Activated T-cell treated with anti-CD3 and anti-CD28 coated beads, Interleukin-2, amount 50 U/mL, for 72 hours (primary cell): ENCODE measurements around the gene COG5. TPM values are rescaled to one million over a fixed set of nuclear protein-coding genes. Genes with fewer than 3 reads are reported as not detected.
A peak's percentile ranks its signal among the peaks of the same experiment; 100 is the strongest.

Experiments
- ATAC-seq, 2 donors: fragments of 150-1000 bp; cut with Tn5 transposase; replicated peaks in 1 of 2; 2 replicates each; pipeline ENCODE4 v1.10.0; 2021; ENCODE audit warnings: moderate library complexity in 2 of 2, mild to moderate bottlenecking in 1 of 2
- DNase-seq, 2 donors: peaks; one replicate each; pipeline ENCODE4 v3.0.0; 2021 to 2022; ENCODE audit warnings: mixed read lengths in 1 of 2
- H3K27ac Mint-ChIP-seq: one replicate; pipeline ENCODE4 v1.8.0; 2022; ENCODE audit warnings: mild to moderate bottlenecking, moderate library complexity, mixed read lengths
- H3K27me3 Mint-ChIP-seq: one replicate; pipeline ENCODE4 v1.8.0; 2022; ENCODE audit warnings: low read depth, mixed read lengths
- H3K36me3 Mint-ChIP-seq, 2 donors: one replicate each; pipeline ENCODE4 v1.8.0; 2022; ENCODE audit warnings: mixed read lengths in 2 of 2, mild to moderate bottlenecking in 1 of 2; ENCODE audit not compliant: insufficient read depth in 2 of 2
- H3K4me1 Mint-ChIP-seq: one replicate; pipeline ENCODE4 v1.8.0; 2022; ENCODE audit warnings: low read depth, mixed read lengths
- H3K4me3 Mint-ChIP-seq, 2 donors: one replicate each; pipeline ENCODE4 v1.8.0; 2022; ENCODE audit warnings: mild to moderate bottlenecking in 2 of 2, mixed read lengths in 2 of 2, moderate library complexity in 2 of 2
- H3K9me3 Mint-ChIP-seq, 2 donors: one replicate each; pipeline ENCODE4 v1.8.0; 2022; ENCODE audit warnings: mixed read lengths in 2 of 2
- total RNA-seq, 2 donors: library from RNA; stranded (reverse); gene quantifications; one replicate each; pipeline ENCODE4 v1.2.3, GENCODE V29; 2022

Gene COG5
- total RNA-seq, 2 donors from 2014 or later: 30.4 to 55.5 TPM

DNA sequence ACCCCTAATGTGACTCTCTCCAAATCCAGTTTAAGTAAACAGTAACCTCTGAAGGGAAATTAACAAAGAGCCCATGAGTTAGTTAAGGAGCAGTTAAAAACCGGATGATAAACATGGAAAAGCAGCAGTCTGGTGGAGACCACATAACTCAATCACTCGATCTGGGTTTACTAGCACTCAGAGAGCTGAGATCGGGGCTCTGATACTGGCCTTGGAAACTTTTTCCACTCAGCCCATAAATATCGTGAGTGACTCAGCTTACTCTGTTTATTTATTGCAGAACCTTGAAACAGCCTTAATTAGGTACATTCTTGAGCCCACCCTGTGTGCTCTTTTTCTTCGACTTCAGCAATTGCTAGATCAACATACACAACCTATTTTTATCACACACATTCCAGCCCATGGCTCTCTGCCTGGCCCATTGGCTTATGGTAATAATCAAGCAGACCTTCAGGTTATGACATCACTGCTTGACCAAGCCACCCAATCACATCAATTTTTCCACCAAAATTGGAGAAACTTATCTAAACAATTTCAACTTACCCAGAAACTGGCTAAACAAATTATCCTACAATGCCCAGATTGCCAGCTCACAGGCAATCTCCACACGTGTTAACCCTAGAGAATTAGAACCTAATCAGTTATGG, 176.0 kb downstream of the COG5 start:
- Mint-ChIP-seq H3K9me3 (no peaks in the 10 kb centered on the region), H3K4me3 (no peak overlapping the region), H3K36me3 (no peaks in the 10 kb centered on the region), H3K4me1 (no peaks in the 10 kb centered on the region), H3K27ac (no peak overlapping the region), H3K27me3 (no peaks in the 10 kb centered on the region)
- no peak for ATAC-seq
- no peak for DNase-seq

DNA sequence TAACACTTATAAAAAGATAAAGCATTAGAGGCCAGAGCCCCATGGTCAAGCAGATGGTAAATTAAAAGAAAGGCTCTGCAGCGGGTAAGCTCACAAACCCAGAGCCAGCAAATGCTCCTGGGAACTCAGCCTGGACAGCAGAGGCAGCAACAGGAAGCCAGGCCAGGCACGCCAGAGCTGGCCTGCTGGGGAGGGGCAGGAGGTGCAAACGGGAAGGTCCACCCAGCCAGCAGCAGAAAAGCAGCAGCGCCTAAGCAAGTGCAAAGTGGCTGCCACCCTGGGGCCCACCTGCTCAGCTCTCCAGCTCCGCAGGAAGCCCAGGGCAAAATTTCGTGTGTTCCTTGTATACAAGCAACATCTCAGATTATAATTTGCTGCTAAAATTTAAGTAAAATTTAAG, 176.6 kb downstream of the COG5 start:
- Mint-ChIP-seq H3K27ac (no peak overlapping the region), H3K9me3 (no peaks in the 10 kb centered on the region), H3K4me3 (no peak overlapping the region), H3K36me3 (no peaks in the 10 kb centered on the region), H3K27me3 (no peaks in the 10 kb centered on the region), H3K4me1 (no peaks in the 10 kb centered on the region)
- ATAC-seq (no peak), DNase-seq (no peak)

DNA sequence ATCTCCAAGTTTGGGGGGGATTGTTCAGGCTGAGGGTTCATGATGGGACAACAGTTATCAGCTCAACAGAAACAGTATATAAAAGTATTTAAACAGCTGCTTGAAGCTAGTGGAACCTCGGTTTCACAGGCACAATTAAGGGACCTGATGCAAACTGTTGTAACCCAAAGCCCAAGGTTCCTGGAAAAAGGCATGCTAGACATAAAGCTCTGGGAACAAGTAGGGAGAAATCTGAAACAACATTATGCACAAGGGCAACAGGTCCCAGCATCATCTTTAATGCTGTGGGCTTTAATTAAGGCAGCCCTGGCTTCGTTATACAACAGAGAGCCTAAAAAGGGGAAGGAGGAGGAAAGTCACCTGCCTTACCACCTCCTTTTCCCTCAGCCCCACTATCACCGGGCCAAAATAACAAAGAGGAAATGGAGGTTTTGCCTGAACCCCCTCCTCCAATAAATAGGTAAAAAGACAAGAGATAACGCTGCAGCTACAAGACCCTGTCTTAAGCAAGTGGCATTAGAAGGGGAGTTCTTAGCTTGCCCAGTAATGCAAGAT, 177.1 kb downstream of the COG5 start:
- Mint-ChIP-seq H3K36me3 (no peaks in the 10 kb centered on the region), H3K4me3 (no peak overlapping the region), H3K9me3 (no peaks in the 10 kb centered on the region), H3K27me3 (no peaks in the 10 kb centered on the region), H3K27ac (no peak overlapping the region), H3K4me1 (no peaks in the 10 kb centered on the region)
- no peak for ATAC-seq
- DNase-seq: no peak

- H3K27ac Mint-ChIP-seq: no peak overlapping the region
- no peaks in the 10 kb centered on the region for H3K36me3 Mint-ChIP-seq
- no peak overlapping the region for H3K4me3 Mint-ChIP-seq
- no peaks in the 10 kb centered on the region for H3K27me3 Mint-ChIP-seq
- no peak for DNase-seq
- ATAC-seq: no peak
- H3K9me3 Mint-ChIP-seq: no peaks in the 10 kb centered on the region
- no peaks in the 10 kb centered on the region for H3K4me1 Mint-ChIP-seq
Measured at GRCh38 chr7:107384025-107384424, 179.7 kb downstream of the COG5 start.

GRCh38 chr7:107383203-107383602, 180.5 kb downstream of the COG5 start:
- H3K27me3 Mint-ChIP-seq: no peaks in the 10 kb centered on the region
- no peaks in the 10 kb centered on the region for H3K4me1 Mint-ChIP-seq
- H3K9me3 Mint-ChIP-seq: no peaks in the 10 kb centered on the region
- no peak overlapping the region for H3K27ac Mint-ChIP-seq
- no peaks in the 10 kb centered on the region for H3K36me3 Mint-ChIP-seq
- DNase-seq: no peak
- H3K4me3 Mint-ChIP-seq: no peak overlapping the region
- no peak for ATAC-seq

DNA sequence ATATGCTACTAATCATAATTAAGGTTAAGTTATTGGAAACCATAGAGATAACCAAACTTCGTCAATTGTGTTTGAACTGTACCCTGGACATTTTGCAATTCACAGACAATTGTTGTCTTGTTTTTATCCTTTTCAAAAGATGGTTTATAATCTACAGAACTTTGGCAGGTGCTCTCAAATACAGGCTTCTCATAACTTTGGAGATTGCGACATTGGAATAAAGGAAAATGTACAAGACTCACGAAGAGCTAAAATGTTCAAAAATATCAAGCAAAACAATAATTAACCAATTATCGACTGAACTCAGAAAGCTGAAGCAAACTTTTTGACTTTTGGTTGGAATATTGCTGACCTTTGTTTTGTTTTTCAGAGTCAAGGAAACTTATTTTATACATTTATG, 182.3 kb downstream of the COG5 start:
- Mint-ChIP-seq H3K9me3 (no peaks in the 10 kb centered on the region), H3K27me3 (no peaks in the 10 kb centered on the region), H3K36me3 (no peaks in the 10 kb centered on the region), H3K27ac (no peak overlapping the region), H3K4me3 (no peak overlapping the region), H3K4me1 (no peaks in the 10 kb centered on the region)
- DNase-seq (no peak), ATAC-seq (no peak)

- DNase-seq (no peak), ATAC-seq (no peak)
- no peaks in the 10 kb centered on the region for H3K9me3 Mint-ChIP-seq
- peak overlapping the region; percentile 60 for H3K27ac Mint-ChIP-seq
- no peaks in the 10 kb centered on the region for H3K27me3 Mint-ChIP-seq
- peaks cover 0 to 1% of the 10 kb centered on the region in 2 donors for H3K36me3 Mint-ChIP-seq
- H3K4me1 Mint-ChIP-seq: no peaks in the 10 kb centered on the region
- H3K4me3 Mint-ChIP-seq: no peak overlapping the region
Measured at GRCh38 chr7:107373354-107373753, 190.4 kb downstream of the COG5 start.

GRCh38 chr7:107372298-107372697, 191.4 kb downstream of the COG5 start:
- DNase-seq (no peak), ATAC-seq (no peak)
- no peak overlapping the region for H3K27ac Mint-ChIP-seq
- no peak overlapping the region for H3K4me3 Mint-ChIP-seq
- no peaks in the 10 kb centered on the region for H3K27me3 Mint-ChIP-seq
- H3K4me1 Mint-ChIP-seq: no peaks in the 10 kb centered on the region
- H3K36me3 Mint-ChIP-seq: peaks cover 0 to 1% of the 10 kb centered on the region in 2 donors
- H3K9me3 Mint-ChIP-seq: no peaks in the 10 kb centered on the region

GRCh38 chr7:107370816-107371215, 192.9 kb downstream of the COG5 start:
- H3K4me1 Mint-ChIP-seq: no peaks in the 10 kb centered on the region
- no peaks in the 10 kb centered on the region for H3K9me3 Mint-ChIP-seq
- no peak for DNase-seq
- H3K27me3 Mint-ChIP-seq: no peaks in the 10 kb centered on the region
- peaks cover 0 to 1% of the 10 kb centered on the region in 2 donors for H3K36me3 Mint-ChIP-seq
- no peak overlapping the region for H3K4me3 Mint-ChIP-seq
- ATAC-seq: no peak
- H3K27ac Mint-ChIP-seq: no peak overlapping the region

GRCh38 chr7:107364787-107365186, 198.9 kb downstream of the COG5 start:
- Mint-ChIP-seq H3K4me3 (no peak overlapping the region), H3K9me3 (peaks cover 0 to 2% of the 10 kb centered on the region in 2 donors), H3K27me3 (no peaks in the 10 kb centered on the region), H3K4me1 (no peaks in the 10 kb centered on the region), H3K36me3 (peaks cover 0 to 7% of the 10 kb centered on the region in 2 donors), H3K27ac (peak overlapping the region; percentile 54)
- ATAC-seq (no peak), DNase-seq (no peak)

GRCh38 chr7:107359520-107360316, 204.0 kb downstream of the COG5 start:
- Mint-ChIP-seq H3K4me1 (no peaks in the 10 kb centered on the region), H3K4me3 (no peak overlapping the region), H3K36me3 (peaks cover 0 to 10% of the 10 kb centered on the region in 2 donors), H3K27me3 (no peaks in the 10 kb centered on the region), H3K9me3 (peaks cover 0 to 2% of the 10 kb centered on the region in 2 donors), H3K27ac (no peak overlapping the region)
- DNase-seq: no peak
- no peak for ATAC-seq

- peaks cover 0 to 8% of the 10 kb centered on the region in 2 donors for H3K36me3 Mint-ChIP-seq
- no peaks in the 10 kb centered on the region for H3K27me3 Mint-ChIP-seq
- H3K9me3 Mint-ChIP-seq: peaks cover 0 to 2% of the 10 kb centered on the region in 2 donors
- ATAC-seq: no peak
- H3K27ac Mint-ChIP-seq: no peak overlapping the region
- no peak overlapping the region for H3K4me3 Mint-ChIP-seq
- no peak for DNase-seq
- no peaks in the 10 kb centered on the region for H3K4me1 Mint-ChIP-seq
Measured at GRCh38 chr7:107355616-107356015, 208.1 kb downstream of the COG5 start.

DNA sequence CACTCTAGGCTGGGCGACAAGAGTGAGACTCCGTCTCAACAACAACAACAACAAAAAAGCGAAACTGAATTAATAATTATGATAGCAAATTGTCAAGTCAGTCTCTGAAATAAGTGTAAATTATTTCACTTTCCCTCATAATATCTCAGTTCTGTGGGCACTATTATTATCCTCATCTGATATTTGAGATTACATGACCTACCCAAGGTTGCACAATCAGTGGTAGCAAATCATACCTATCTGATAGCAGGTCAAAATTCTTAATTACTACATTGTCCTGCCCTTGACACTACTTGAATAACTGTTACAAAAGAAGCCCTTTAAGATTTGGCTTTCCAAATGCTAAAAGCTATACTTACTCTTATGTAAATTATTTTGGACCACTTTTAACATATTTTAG, 209.1 kb downstream of the COG5 start:
- no peak overlapping the region for H3K4me3 Mint-ChIP-seq
- H3K27ac Mint-ChIP-seq: no peak overlapping the region
- DNase-seq (no peak), ATAC-seq (no peak)
- H3K27me3 Mint-ChIP-seq: no peaks in the 10 kb centered on the region
- H3K4me1 Mint-ChIP-seq: no peaks in the 10 kb centered on the region
- no peaks in the 10 kb centered on the region for H3K9me3 Mint-ChIP-seq
- H3K36me3 Mint-ChIP-seq: peaks cover 0 to 4% of the 10 kb centered on the region in 2 donors
